Thyroid gland (tissue), 4 donors: ENCODE results near the gene CCDC122.

Experiments used
- POLR2A ChIP-seq, 2 donors: fragments of 450-650 bp; IDR thresholded peaks; one replicate each; pipeline ENCODE4 v1.6.1; 2017; ENCODE audit warnings: antibody characterized with exemption in 2 of 2, mild to moderate bottlenecking in 2 of 2, moderate library complexity in 1 of 2
- TF ChIP-seq, protein P1 (sequence below), 6 experiments: fragments of 200-600 bp in 3 of 6; fragments of 450-650 bp in 3 of 6; sonication (generic) in 3 of 6; IDR thresholded peaks; one replicate each; pipeline ENCODE4 v1.5.1; 2016 to 2019; ENCODE audit warnings: antibody characterized with exemption in 6 of 6, mild to moderate bottlenecking in 2 of 6, inconsistent platforms in 1 of 6, moderate library complexity in 1 of 6

DNA sequence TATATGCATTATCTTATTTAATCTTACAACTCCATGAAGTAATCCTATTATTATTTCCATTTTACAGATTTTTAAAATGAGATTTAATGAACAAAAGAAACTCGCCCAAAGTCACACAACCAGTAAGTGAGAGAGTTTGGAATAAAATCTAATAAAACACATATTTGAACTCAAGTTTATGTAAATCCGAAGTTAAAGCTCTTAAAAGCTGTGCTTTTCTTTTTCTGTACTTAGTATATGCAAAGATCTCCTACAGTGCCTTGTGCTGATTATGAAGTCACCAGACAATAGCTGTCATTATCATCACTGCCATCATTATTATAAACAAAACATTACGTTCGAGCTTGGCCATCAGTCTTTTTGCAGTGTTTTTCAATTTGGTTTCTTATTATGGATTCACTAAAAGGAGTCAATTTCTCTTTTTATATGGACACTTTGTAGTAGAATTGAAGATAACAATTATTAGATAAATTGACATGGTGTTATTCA is 63.1 kb downstream of the CCDC122 start:
- TF ChIP-seq POLR2A (IDR thresholded peaks at IDR 0.05) = no peak
- TF ChIP-seq, protein P1, sequence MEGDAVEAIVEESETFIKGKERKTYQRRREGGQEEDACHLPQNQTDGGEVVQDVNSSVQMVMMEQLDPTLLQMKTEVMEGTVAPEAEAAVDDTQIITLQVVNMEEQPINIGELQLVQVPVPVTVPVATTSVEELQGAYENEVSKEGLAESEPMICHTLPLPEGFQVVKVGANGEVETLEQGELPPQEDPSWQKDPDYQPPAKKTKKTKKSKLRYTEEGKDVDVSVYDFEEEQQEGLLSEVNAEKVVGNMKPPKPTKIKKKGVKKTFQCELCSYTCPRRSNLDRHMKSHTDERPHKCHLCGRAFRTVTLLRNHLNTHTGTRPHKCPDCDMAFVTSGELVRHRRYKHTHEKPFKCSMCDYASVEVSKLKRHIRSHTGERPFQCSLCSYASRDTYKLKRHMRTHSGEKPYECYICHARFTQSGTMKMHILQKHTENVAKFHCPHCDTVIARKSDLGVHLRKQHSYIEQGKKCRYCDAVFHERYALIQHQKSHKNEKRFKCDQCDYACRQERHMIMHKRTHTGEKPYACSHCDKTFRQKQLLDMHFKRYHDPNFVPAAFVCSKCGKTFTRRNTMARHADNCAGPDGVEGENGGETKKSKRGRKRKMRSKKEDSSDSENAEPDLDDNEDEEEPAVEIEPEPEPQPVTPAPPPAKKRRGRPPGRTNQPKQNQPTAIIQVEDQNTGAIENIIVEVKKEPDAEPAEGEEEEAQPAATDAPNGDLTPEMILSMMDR (IDR thresholded peaks at IDR 0.05) = no peak
